ENCODE results near the gene CROCC2.

Gene CROCC2

GRCh38 chr2:240988571-240989271 lies 82.6 kb downstream of the CROCC2 start:
- no peak for DNase-seq (ENCODE audit: low read depth)

GRCh38 chr2:240989451-240990265 lies 83.5 kb downstream of the CROCC2 start:
- DNase-seq (ENCODE audit: low read depth) = no peak

- no peak for DNase-seq (ENCODE audit: low read depth)
These were observed 84.1 kb downstream of the CROCC2 start for GRCh38 chr2:240990266-240990529.

- no peak for DNase-seq (ENCODE audit: low read depth)
These were observed 84.7 kb downstream of the CROCC2 start for GRCh38 chr2:240990726-240991377.

GRCh38 chr2:240991378-240992263 lies 85.5 kb downstream of the CROCC2 start:
- no peak for DNase-seq (ENCODE audit: low read depth)

- DNase-seq (ENCODE audit: low read depth) = no peak
These were observed 86.6 kb downstream of the CROCC2 start for GRCh38 chr2:240992572-240993291.

- no peak for DNase-seq (ENCODE audit: low read depth)
These were observed 87.5 kb downstream of the CROCC2 start for GRCh38 chr2:240993446-240994170.

GRCh38 chr2:240994171-240994896 lies 88.2 kb downstream of the CROCC2 start:
- no peak for DNase-seq (ENCODE audit: low read depth)

- no peak for DNase-seq (ENCODE audit: low read depth)
These were observed 89.2 kb downstream of the CROCC2 start for GRCh38 chr2:240995041-240996021.

GRCh38 chr2:240996161-240996833 lies 90.2 kb downstream of the CROCC2 start:
- DNase-seq (ENCODE audit: low read depth) = no peak

GRCh38 chr2:240996834-240997140 lies 90.7 kb downstream of the CROCC2 start:
- no peak for DNase-seq (ENCODE audit: low read depth)

- no peak for DNase-seq (ENCODE audit: low read depth)
These were observed 91.2 kb downstream of the CROCC2 start for GRCh38 chr2:240997141-240997855.

GRCh38 chr2:240997856-240998705 lies 91.9 kb downstream of the CROCC2 start, which contains the start of gene SNED1:
SNED1 (plus strand) TSS chr2:240998618; CDS start chr2:240998838, 220 bp downstream.
- peak; percentile 18 for DNase-seq (ENCODE audit: low read depth)

- no peak for DNase-seq (ENCODE audit: low read depth)
These were observed 92.5 kb downstream of the CROCC2 start for GRCh38 chr2:240998706-240998994.

- no peak for DNase-seq (ENCODE audit: low read depth)
These were observed 93.1 kb downstream of the CROCC2 start for GRCh38 chr2:240998995-240999791.

GRCh38 chr2:240999873-241000541 lies 93.9 kb downstream of the CROCC2 start:
- no peak for DNase-seq (ENCODE audit: low read depth)
